Upper lobe of left lung (tissue), 6 donors: ENCODE measurements around the gene DENND1A. TPM values are rescaled to one million over a fixed set of nuclear protein-coding genes. Genes with fewer than 3 reads are reported as not detected.

Source experiments
- ATAC-seq, 2 donors: fragments of 200-7000 bp; cut with Tn5 transposase; one replicate each; pipeline ENCODE4 v1.9.1; 2022; ENCODE audit warnings: mild to moderate bottlenecking in 2 of 2, moderate library complexity in 2 of 2; ENCODE audit not compliant: low FRiP score in 2 of 2
- DNase-seq, 2 donors: peaks; one replicate each; pipeline ENCODE4 v3.0.0-alpha.2; 2019 to 2020
- H3K27ac ChIP-seq, 4 donors: fragments of 200-600 bp; sonication (generic); one replicate each; pipeline ENCODE4 v1.5.1; 2016 to 2019
- H3K27me3 ChIP-seq, 4 donors: fragments of 200-600 bp; sonication (generic); one replicate each; pipeline ENCODE4 v1.5.1; 2017 to 2019
- H3K36me3 ChIP-seq, 4 donors: fragments of 200-600 bp; sonication (generic); one replicate each; pipeline ENCODE4 v1.5.1; 2016 to 2019
- H3K4me1 ChIP-seq, 4 donors: fragments of 200-600 bp; sonication (generic); one replicate each; pipeline ENCODE4 v1.5.1; 2018 to 2019
- H3K4me3 ChIP-seq, 4 donors: fragments of 200-600 bp; sonication (generic); one replicate each; pipeline ENCODE4 v1.5.1; 2017 to 2019; ENCODE audit warnings: mild to moderate bottlenecking in 2 of 4, moderate library complexity in 1 of 4
- H3K9me3 ChIP-seq, 4 donors: fragments of 200-600 bp; sonication (generic); one replicate each; pipeline ENCODE4 v1.5.1; 2018 to 2019
- EP300 ChIP-seq, 4 donors: sonication (generic); formaldehyde crosslinking; IDR thresholded peaks; one replicate each; pipeline ENCODE4 v1.5.1; 2017; ENCODE audit warnings: antibody characterized with exemption in 4 of 4, control low read depth in 2 of 4
- POLR2A ChIP-seq, 4 donors: fragments of 450-650 bp; IDR thresholded peaks; one replicate each; pipeline ENCODE4 v1.5.1; 2016 to 2017; ENCODE audit warnings: antibody characterized with exemption in 4 of 4, mild to moderate bottlenecking in 2 of 4
- POLR2AphosphoS5 ChIP-seq, 2 donors: sonication (generic); formaldehyde crosslinking; IDR thresholded peaks; one replicate each; pipeline ENCODE4 v1.5.1; 2017; ENCODE audit warnings: antibody characterized with exemption in 2 of 2
- WGBS, 2 donors: methylation state at CpG; one replicate each; pipeline ENCODE4 v1.1.5; 2017 to 2018; 5-methylcytosine and 5-hydroxymethylcytosine counted together
- total RNA-seq, 6 donors: library from RNA; depleted of rRNA in 4 of 6; stranded (reverse); fragments of >200 nt in 4 of 6; gene quantifications; one replicate each; pipeline versions ENCODE4 v1.1.0 to v1.2.1, GENCODE V29; 2016 to 2021
- TF ChIP-seq, protein P1 (sequence below), 6 experiments: fragments of 450-650 bp in 4 of 6; fragments of 200-600 bp in 2 of 6; sonication (generic) in 2 of 6; IDR thresholded peaks; one replicate each; pipeline ENCODE4 v1.5.1; 2016 to 2019; ENCODE audit warnings: antibody characterized with exemption in 6 of 6
- donor health status: DM: no; HTN: no; CAD: no; lungs with moderate emphysema.
- donor health status: DM: no; HTN: yes; CAD: no; lungs with severe emphysema.

DENND1A gene
- total RNA-seq, 6 donors from 2014 or later, result 9.8 to 46.1 (median 16.0) TPM

DNA sequence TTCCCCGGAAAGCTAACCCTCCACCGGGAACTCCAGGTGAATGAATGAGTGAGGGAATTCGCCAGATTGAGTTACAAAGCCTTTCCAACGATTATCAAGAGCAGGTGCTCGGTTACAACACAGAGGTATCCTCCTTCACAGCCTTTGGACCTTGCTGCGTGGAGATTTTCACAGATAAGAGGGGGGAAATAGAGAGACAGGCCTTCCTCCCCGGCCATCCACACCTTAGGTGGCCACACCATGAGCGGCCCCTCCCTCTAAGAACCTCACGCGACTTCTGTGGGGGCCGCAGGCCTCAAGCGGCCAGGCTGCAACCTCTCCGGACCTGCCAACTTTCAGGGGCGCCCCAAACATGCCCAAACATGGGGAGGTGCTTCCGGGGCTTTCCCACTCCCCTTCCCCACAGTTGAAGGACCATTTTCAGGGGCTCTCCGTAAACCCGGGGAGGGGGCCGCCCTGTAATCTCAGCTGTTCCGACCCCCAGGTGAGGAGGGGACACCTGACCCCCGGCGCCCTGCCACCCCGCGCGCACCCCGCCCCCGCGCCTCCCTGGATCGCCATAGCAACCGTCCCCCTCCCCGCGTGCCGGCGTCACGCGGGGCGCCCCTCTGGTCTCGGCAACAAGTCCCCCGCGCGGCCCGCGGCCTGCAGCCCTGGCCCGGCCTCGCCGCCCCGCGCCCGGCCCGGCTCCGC lies 603 bp downstream of the DENND1A start:
- peak overlapping the region; percentile 48 to 77 (median 62) for H3K4me3 ChIP-seq
- peaks cover 28 to 38% (median 35%) of the 10 kb centered on the region in 4 donors for H3K4me1 ChIP-seq
- TF ChIP-seq, protein P1, sequence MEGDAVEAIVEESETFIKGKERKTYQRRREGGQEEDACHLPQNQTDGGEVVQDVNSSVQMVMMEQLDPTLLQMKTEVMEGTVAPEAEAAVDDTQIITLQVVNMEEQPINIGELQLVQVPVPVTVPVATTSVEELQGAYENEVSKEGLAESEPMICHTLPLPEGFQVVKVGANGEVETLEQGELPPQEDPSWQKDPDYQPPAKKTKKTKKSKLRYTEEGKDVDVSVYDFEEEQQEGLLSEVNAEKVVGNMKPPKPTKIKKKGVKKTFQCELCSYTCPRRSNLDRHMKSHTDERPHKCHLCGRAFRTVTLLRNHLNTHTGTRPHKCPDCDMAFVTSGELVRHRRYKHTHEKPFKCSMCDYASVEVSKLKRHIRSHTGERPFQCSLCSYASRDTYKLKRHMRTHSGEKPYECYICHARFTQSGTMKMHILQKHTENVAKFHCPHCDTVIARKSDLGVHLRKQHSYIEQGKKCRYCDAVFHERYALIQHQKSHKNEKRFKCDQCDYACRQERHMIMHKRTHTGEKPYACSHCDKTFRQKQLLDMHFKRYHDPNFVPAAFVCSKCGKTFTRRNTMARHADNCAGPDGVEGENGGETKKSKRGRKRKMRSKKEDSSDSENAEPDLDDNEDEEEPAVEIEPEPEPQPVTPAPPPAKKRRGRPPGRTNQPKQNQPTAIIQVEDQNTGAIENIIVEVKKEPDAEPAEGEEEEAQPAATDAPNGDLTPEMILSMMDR (IDR thresholded peaks at IDR 0.05), result no peak
- TF ChIP-seq POLR2A (IDR thresholded peaks at IDR 0.05) (no peak), POLR2AphosphoS5 (IDR thresholded peaks at IDR 0.05) (no peak), EP300 (IDR thresholded peaks at IDR 0.05) (no peak)
- WGBS, 2 donors, result 3 to 6% methylated on average over 14 to 17 of the region's 50 CpGs
- no peaks in the 10 kb centered on the region for H3K9me3 ChIP-seq
- no peaks in the 10 kb centered on the region for H3K36me3 ChIP-seq
- peak overlapping the region; percentile 55 to 86 (median 77) for H3K27ac ChIP-seq
- no peaks in the 10 kb centered on the region for H3K27me3 ChIP-seq
- ATAC-seq, result no peak
- no peak for DNase-seq

DNA sequence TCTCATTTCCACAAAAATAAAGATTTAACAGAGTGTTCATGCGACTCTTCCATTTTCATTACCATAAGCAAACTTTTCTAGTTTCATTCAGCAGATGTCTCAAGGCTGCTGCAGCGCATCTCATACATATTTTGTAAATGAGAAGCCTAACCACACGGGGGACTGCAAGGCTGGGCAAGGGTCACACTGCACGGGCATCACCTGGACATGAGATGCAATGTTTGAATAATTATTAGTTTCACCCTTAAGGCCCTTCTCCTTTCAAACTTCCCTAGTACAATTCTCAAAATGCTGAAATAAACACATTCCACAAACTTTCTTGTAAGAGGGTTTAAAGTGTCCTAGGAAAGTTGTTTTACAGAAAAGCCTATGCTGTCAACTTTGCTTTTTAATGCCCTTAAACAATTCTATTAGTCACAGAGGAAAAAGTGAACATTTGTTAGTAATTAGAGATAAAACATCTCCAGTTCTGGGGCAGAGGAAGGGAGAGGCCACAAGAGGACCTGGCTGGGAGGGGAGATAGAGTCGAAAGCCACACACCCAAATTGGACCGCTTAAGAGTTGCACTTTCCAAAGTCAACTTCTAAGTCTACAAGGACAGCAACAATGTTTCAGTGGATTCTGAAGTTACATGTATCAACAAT lies 1.3 kb downstream of the DENND1A start:
- H3K4me1 ChIP-seq, result peaks cover 28 to 38% (median 35%) of the 10 kb centered on the region in 4 donors
- H3K27me3 ChIP-seq, result no peaks in the 10 kb centered on the region
- peak overlapping the region; percentile 48 to 77 (median 62) for H3K4me3 ChIP-seq
- H3K27ac ChIP-seq, result peak overlapping the region; percentile 55 to 86 (median 77)
- 22 to 35% methylated on average over 6 of the region's 6 CpGs for WGBS, 2 donors
- peaks cover 0 to 6% (median 0%) of the 10 kb centered on the region in 4 donors for H3K9me3 ChIP-seq
- no peaks in the 10 kb centered on the region for H3K36me3 ChIP-seq
- ATAC-seq (peak in 1 of 2 donors; percentile 33), DNase-seq (no peak)
- no peak for TF ChIP-seq POLR2AphosphoS5 (IDR thresholded peaks at IDR 0.05)
- TF ChIP-seq POLR2A (IDR thresholded peaks at IDR 0.05), result no peak
- TF ChIP-seq, protein P1 (IDR thresholded peaks at IDR 0.05), result no peak
- no peak for TF ChIP-seq EP300 (IDR thresholded peaks at IDR 0.05)

DNA sequence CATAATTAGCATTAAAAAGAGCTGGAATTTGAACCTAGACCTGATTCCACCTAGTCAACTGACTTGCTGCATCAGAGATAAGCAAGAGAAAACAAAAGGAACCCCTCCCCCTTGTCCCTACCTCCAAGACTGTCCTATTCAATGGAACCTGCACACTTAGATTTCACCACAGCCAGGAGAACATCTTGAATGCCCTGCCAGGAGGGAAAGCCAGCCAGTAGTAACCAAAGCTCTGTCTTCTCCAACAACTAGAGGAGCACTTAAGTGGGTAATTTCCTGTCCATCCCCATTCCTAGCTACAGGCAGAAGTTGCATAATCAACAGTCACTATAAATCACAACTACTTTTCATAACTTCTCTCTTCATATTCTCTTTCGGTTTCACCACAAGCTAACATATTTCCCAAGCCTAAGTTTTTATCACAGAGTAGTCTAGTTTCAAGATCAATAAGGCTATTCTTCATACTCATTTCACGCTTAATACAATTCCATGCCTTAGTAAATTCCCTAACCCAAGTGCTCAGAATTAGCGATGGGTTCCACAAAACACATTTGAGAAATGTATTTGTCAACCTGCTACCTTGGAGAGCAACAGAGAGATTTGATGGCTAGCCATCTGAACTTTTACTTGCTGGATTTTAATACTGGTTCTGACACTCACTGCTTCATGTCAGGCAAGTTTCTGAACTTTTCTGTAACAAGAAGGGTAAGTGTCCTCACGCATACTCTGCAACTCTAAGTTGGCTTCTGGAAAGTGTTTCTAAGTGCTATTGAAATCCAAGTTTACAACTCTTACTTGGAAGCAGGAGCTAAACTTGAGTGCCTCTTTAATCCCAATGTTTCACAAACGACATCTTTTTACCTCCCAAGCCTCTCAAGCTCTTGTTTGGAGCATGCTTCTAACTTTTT lies 2.0 kb downstream of the DENND1A start:
- DNase-seq (no peak), ATAC-seq (peak in 1 of 2 donors; percentile 49)
- 29 to 48% methylated on average over 5 of the region's 5 CpGs for WGBS, 2 donors
- no peaks in the 10 kb centered on the region for H3K27me3 ChIP-seq
- peaks cover 0 to 6% (median 0%) of the 10 kb centered on the region in 4 donors for H3K9me3 ChIP-seq
- H3K36me3 ChIP-seq, result no peaks in the 10 kb centered on the region
- peaks cover 33 to 42% (median 35%) of the 10 kb centered on the region in 4 donors for H3K4me1 ChIP-seq
- TF ChIP-seq EP300 (IDR thresholded peaks at IDR 0.05) (peak in 1 of 4 donors; percentile 5), POLR2AphosphoS5 (IDR thresholded peaks at IDR 0.05) (no peak)
- H3K27ac ChIP-seq, result peak overlapping the region in 3 of 4 donors; percentile 47 to 86 (median 58)
- H3K4me3 ChIP-seq, result peak overlapping the region in 1 of 4 donors; percentile 58

DNA sequence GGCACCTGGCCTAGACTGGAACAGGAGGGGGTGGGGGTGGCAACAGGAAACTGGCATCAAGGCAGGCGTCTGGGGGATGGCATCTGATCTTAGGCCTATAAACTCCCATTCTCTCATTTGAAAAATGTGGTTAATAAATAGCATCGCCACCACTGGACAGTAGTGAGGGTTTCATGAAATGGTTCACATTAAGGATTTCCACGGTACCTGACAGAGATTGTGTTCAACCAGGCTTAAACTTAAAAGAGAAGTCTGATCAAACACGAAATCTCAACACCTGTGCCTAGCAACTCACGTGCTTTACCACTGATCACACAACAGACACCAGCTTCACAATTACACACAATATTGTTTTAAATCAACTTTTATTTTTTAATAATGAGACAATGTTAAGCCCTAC lies 3.0 kb downstream of the DENND1A start:
- TF ChIP-seq, protein P1 (IDR thresholded peaks at IDR 0.05), result no peak
- TF ChIP-seq EP300 (IDR thresholded peaks at IDR 0.05), result no peak
- TF ChIP-seq POLR2A (IDR thresholded peaks at IDR 0.05), result no peak
- no peak for TF ChIP-seq POLR2AphosphoS5 (IDR thresholded peaks at IDR 0.05)
- no peaks in the 10 kb centered on the region for H3K36me3 ChIP-seq
- H3K4me3 ChIP-seq, result no peak overlapping the region
- ATAC-seq, result no peak
- no peaks in the 10 kb centered on the region for H3K27me3 ChIP-seq
- WGBS, 2 donors, result 83 to 91% methylated on average over 5 of the region's 5 CpGs
- no peak overlapping the region for H3K27ac ChIP-seq
- peaks cover 0 to 6% (median 0%) of the 10 kb centered on the region in 4 donors for H3K9me3 ChIP-seq
- peaks cover 33 to 43% (median 35%) of the 10 kb centered on the region in 4 donors for H3K4me1 ChIP-seq
- DNase-seq, result no peak
